MM.1S (cell line): Measurements from ENCODE around the gene LEP.

Source experiments
- DNase-seq: peaks from one replicate; pipeline ENCODE4 v3.0.0-alpha.2; 2015
- H2AFZ ChIP-seq: fragments of 300-600 bp; sonication (generic); 2 replicates; pipeline ENCODE4 v1.6.0; 2016; ENCODE audit warnings: antibody characterized with exemption, low read length
- H3F3A ChIP-seq: fragments of 300-600 bp; sonication (generic); 2 replicates; pipeline ENCODE4 v1.6.1; 2016; ENCODE audit warnings: mild to moderate bottlenecking, antibody characterized with exemption, low read length, moderate library complexity, mixed read lengths; ENCODE audit not compliant: insufficient read depth
- H3K27ac ChIP-seq: fragments of 300-600 bp; sonication (generic); 2 replicates; pipeline ENCODE4 v1.5.1; 2016; ENCODE audit warnings: mild to moderate bottlenecking, low read length
- H3K27me3 ChIP-seq: fragments of 300-600 bp; sonication (generic); replicated peaks from 2 replicates; pipeline ENCODE4 v1.6.0; 2016; ENCODE audit warnings: low read length; ENCODE audit not compliant: insufficient read depth
- H3K36me3 ChIP-seq: fragments of 300-600 bp; sonication (generic); replicated peaks from 2 replicates; pipeline ENCODE4 v1.6.1; 2016; ENCODE audit warnings: mild to moderate bottlenecking, low read length, mixed read lengths; ENCODE audit not compliant: insufficient read depth
- H3K4me1 ChIP-seq: fragments of 300-600 bp; sonication (generic); 2 replicates; pipeline ENCODE4 v1.6.1; 2016; ENCODE audit warnings: low read length, mixed read lengths
- H3K4me2 ChIP-seq: fragments of 300-600 bp; sonication (generic); 2 replicates; pipeline ENCODE4 v1.6.0; 2016; ENCODE audit warnings: low read depth, low read length
- H3K4me3 ChIP-seq: fragments of 300-600 bp; sonication (generic); 2 replicates; pipeline ENCODE4 v1.5.1; 2016; ENCODE audit warnings: low read length, mixed read lengths
- H3K79me2 ChIP-seq: fragments of 300-600 bp; sonication (generic); 2 replicates; pipeline ENCODE4 v1.6.1; 2016; ENCODE audit warnings: mixed run types, low read length, mixed read lengths
- H3K9ac ChIP-seq: fragments of 300-600 bp; sonication (generic); 2 replicates; pipeline ENCODE4 v1.6.1; 2016; ENCODE audit warnings: low read length, mixed read lengths
- H3K9me2 ChIP-seq: fragments of 300-600 bp; sonication (generic); replicated peaks from 2 replicates; pipeline ENCODE4 v1.6.1; 2016; ENCODE audit warnings: mild to moderate bottlenecking, low read length, mixed read lengths; ENCODE audit not compliant: insufficient read depth
- H3K9me3 ChIP-seq: fragments of 300-600 bp; sonication (generic); replicated peaks from 2 replicates; pipeline ENCODE4 v1.6.1; 2016; ENCODE audit warnings: mild to moderate bottlenecking, low read length, mixed read lengths; ENCODE audit not compliant: insufficient read depth
- H4K20me1 ChIP-seq: fragments of 300-600 bp; sonication (generic); 2 replicates; pipeline ENCODE4 v1.6.1; 2016; ENCODE audit warnings: mild to moderate bottlenecking, low read length, moderate library complexity, mixed read lengths; ENCODE audit not compliant: insufficient read depth
- CTCF ChIP-seq: fragments of 300-600 bp; sonication (generic); IDR thresholded peaks from 2 replicates; pipeline ENCODE4 v1.5.1; 2016; ENCODE audit warnings: antibody characterized with exemption, low read length, mixed read lengths
- EZH2 ChIP-seq: fragments of 300-600 bp; sonication (generic); optimal IDR thresholded peaks from 2 replicates; pipeline ENCODE3; 2017; ENCODE audit warnings: low read depth, mild to moderate bottlenecking, antibody characterized with exemption, low read length, mixed read lengths
- EZH2phosphoT487 ChIP-seq: fragments of 300-600 bp; sonication (generic); IDR thresholded peaks from 2 replicates; pipeline ENCODE4 v1.6.1; 2018; ENCODE audit warnings: antibody characterized with exemption, low read length

The LEP gene

GRCh38 chr7:128203047-128203491 lies 38.0 kb upstream of the LEP start:
- DNase-seq = no peak
- H3K9me2 ChIP-seq = no peaks in the 10 kb centered on the region
- no peak for TF ChIP-seq CTCF
- TF ChIP-seq EZH2 = no peak
- no peak for TF ChIP-seq EZH2phosphoT487
- H3K4me1 ChIP-seq = no peaks in the 10 kb centered on the region
- no peaks in the 10 kb centered on the region for H3F3A ChIP-seq
- no peak overlapping the region for H3K27ac ChIP-seq
- H3K9me3 ChIP-seq = no peaks in the 10 kb centered on the region
- no peak overlapping the region for H3K9ac ChIP-seq
- H4K20me1 ChIP-seq = no peaks in the 10 kb centered on the region
- H2AFZ ChIP-seq = no peak overlapping the region
- no peaks in the 10 kb centered on the region for H3K36me3 ChIP-seq
- no peak overlapping the region for H3K4me3 ChIP-seq
- no peaks in the 10 kb centered on the region for H3K79me2 ChIP-seq
- peaks cover 11% of the 10 kb centered on the region; the same call in 1 of the 2 replicates for H3K27me3 ChIP-seq
- H3K4me2 ChIP-seq = no peak overlapping the region

- Histone ChIP-seq H3K27me3 (peaks cover 11% of the 10 kb centered on the region; the same call in 1 of the 2 replicates), H3K9me3 (no peaks in the 10 kb centered on the region), H3K4me1 (no peaks in the 10 kb centered on the region), H3K4me2 (no peak overlapping the region), H3K9me2 (no peaks in the 10 kb centered on the region), H4K20me1 (no peaks in the 10 kb centered on the region), H3K79me2 (no peaks in the 10 kb centered on the region), H2AFZ (no peak overlapping the region), H3K4me3 (no peak overlapping the region), H3K9ac (no peak overlapping the region), H3K36me3 (no peaks in the 10 kb centered on the region), H3K27ac (no peak overlapping the region), H3F3A (no peaks in the 10 kb centered on the region)
- DNase-seq = no peak
- TF ChIP-seq EZH2phosphoT487 (no peak), CTCF (no peak), EZH2 (no peak)
These were observed 37.3 kb upstream of the LEP start for GRCh38 chr7:128203710-128204214.

DNA sequence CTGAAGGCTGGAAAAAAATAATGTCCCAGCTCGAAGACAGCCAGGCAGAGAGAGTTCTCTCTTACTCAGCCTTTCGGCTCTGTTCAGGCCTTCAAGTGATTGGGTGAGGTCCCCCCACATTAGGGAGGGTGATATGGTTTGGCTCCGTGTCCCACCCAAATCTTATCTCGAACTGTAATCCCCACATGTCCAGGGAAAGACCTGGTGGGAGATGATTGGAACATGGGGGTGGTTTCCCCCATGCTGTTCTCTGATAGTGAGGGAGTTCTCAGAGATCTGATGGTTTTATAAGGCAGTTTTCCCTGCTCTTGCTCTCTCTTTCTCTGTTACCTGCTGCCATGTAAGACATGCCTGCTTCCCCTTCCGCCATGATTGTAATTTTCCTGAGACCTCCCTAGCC lies 36.6 kb upstream of the LEP start:
- Histone ChIP-seq H3K79me2 (no peaks in the 10 kb centered on the region), H3K9me2 (no peaks in the 10 kb centered on the region), H3K27me3 (peaks cover 11% of the 10 kb centered on the region; the same call in 1 of the 2 replicates), H3F3A (no peaks in the 10 kb centered on the region), H4K20me1 (no peaks in the 10 kb centered on the region), H3K9me3 (no peaks in the 10 kb centered on the region), H3K36me3 (no peaks in the 10 kb centered on the region), H3K9ac (no peak overlapping the region), H3K4me1 (no peaks in the 10 kb centered on the region; the same call in 1 of the 2 replicates), H3K4me2 (no peak overlapping the region), H3K27ac (no peak overlapping the region), H3K4me3 (no peak overlapping the region), H2AFZ (no peak overlapping the region)
- TF ChIP-seq CTCF (no peak), EZH2phosphoT487 (no peak), EZH2 (no peak)
- DNase-seq = no peak
